HFFc6 (cell line): ENCODE measurements around the gene SLC45A1. TPM values are rescaled to one million over a fixed set of nuclear protein-coding genes. Genes with fewer than 3 reads are reported as not detected.
A peak's percentile ranks its signal among the peaks of the same experiment; 100 is the strongest.

Experiments used
- DNase-seq: peaks from one replicate; pipeline ENCODE4 v3.0.0-alpha.2; 2018
- H3K27ac Mint-ChIP-seq: 2 replicates; pipeline ENCODE4 v1.8.0; 2020; ENCODE audit warnings: mild to moderate bottlenecking, mixed read lengths
- H3K27me3 Mint-ChIP-seq: 2 replicates; pipeline ENCODE4 v1.8.0; 2021; ENCODE audit warnings: mild to moderate bottlenecking, moderate library complexity, mixed read lengths; ENCODE audit not compliant: insufficient read depth
- H3K36me3 Mint-ChIP-seq: 2 replicates; pipeline ENCODE4 v1.8.0; 2021; ENCODE audit warnings: low read depth, mixed read lengths
- H3K4me1 Mint-ChIP-seq: 2 replicates; pipeline ENCODE4 v1.8.0; 2020; ENCODE audit warnings: low read depth, mixed read lengths
- H3K4me3 Mint-ChIP-seq: 2 replicates; pipeline ENCODE4 v1.8.0; 2020; ENCODE audit warnings: mild to moderate bottlenecking, moderate library complexity, mixed read lengths
- H3K9me3 Mint-ChIP-seq: 2 replicates; pipeline ENCODE4 v1.8.0; 2020; ENCODE audit warnings: mild to moderate bottlenecking, mixed read lengths
- total RNA-seq, 6 experiments: library from RNA; stranded (reverse); fragmentation: NEBNext Ultra II Directional; extraction: Animal tissue kit (Norgen Biotek cat#: 25700); gene quantifications; 2 replicates in 1 of 6; 3 replicates in 5 of 6; pipeline ENCODE4 v1.2.3, GENCODE V29; 2021
- TF ChIP-seq, protein P1 (sequence below): fragments of 200-600 bp; sonication (generic); IDR thresholded peaks from 2 replicates; pipeline ENCODE4 v1.5.0; 2021; ENCODE audit warnings: antibody characterized with exemption, mild to moderate bottlenecking

Gene SLC45A1
- total RNA-seq, 6 experiments from 2014 or later = 1.3 to 2.0 (median 1.6) TPM

DNA sequence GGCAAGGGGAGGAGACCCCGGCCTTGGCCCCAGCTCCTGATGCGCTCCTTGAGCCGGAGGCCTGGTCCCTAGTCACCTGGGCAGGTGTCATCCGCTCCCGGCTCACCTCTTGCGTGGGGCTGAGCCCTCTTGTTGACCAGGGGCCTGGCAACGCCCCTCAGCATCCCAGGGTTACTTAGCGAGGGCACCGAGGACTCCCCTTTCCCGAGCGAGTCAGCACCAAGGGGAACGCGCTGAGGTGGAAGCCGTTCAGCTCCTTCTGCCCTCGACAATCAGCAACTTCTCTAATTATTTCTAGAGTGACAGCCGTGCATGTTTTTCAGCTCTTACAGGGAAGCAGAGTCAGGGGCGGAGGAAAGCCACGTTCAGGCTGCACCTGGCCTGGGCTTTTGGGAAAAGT lies 522 bp downstream of the SLC45A1 start:
- H3K4me3 Mint-ChIP-seq = peak overlapping the region; percentile 75
- TF ChIP-seq, protein P1, sequence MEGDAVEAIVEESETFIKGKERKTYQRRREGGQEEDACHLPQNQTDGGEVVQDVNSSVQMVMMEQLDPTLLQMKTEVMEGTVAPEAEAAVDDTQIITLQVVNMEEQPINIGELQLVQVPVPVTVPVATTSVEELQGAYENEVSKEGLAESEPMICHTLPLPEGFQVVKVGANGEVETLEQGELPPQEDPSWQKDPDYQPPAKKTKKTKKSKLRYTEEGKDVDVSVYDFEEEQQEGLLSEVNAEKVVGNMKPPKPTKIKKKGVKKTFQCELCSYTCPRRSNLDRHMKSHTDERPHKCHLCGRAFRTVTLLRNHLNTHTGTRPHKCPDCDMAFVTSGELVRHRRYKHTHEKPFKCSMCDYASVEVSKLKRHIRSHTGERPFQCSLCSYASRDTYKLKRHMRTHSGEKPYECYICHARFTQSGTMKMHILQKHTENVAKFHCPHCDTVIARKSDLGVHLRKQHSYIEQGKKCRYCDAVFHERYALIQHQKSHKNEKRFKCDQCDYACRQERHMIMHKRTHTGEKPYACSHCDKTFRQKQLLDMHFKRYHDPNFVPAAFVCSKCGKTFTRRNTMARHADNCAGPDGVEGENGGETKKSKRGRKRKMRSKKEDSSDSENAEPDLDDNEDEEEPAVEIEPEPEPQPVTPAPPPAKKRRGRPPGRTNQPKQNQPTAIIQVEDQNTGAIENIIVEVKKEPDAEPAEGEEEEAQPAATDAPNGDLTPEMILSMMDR = no peak
- H3K27me3 Mint-ChIP-seq = no peaks in the 10 kb centered on the region; the same call in 1 of the 2 replicates
- H3K9me3 Mint-ChIP-seq = no peaks in the 10 kb centered on the region
- H3K27ac Mint-ChIP-seq = no peak overlapping the region
- H3K4me1 Mint-ChIP-seq = peaks cover 25% of the 10 kb centered on the region
- H3K36me3 Mint-ChIP-seq = no peaks in the 10 kb centered on the region
- DNase-seq = no peak

DNA sequence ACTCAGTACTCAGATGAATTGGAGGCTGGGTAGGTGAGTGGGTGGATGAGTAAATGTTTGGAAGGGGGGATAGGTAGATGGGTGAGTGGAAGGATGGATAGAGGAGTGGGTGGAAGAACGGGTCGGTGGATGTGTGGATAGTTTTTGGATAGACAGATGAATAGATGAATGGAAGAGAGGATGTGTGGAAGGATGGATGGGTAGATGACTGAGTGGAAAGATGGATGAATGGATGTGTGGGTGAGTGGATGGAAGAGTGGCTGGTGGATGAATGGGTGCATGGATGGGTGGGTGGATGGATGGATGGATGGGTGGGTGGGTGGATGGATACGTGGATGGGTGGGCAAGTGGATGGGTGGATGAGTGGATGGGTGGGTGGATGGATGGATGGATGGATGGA lies 3.7 kb downstream of the SLC45A1 start:
- H3K27me3 Mint-ChIP-seq = no peaks in the 10 kb centered on the region; the same call in 1 of the 2 replicates
- H3K27ac Mint-ChIP-seq = no peak overlapping the region
- H3K9me3 Mint-ChIP-seq = no peaks in the 10 kb centered on the region
- no peak overlapping the region for H3K4me3 Mint-ChIP-seq
- DNase-seq = no peak
- TF ChIP-seq, protein P1 = no peak
- H3K4me1 Mint-ChIP-seq = peaks cover 10% of the 10 kb centered on the region
- no peaks in the 10 kb centered on the region for H3K36me3 Mint-ChIP-seq

DNA sequence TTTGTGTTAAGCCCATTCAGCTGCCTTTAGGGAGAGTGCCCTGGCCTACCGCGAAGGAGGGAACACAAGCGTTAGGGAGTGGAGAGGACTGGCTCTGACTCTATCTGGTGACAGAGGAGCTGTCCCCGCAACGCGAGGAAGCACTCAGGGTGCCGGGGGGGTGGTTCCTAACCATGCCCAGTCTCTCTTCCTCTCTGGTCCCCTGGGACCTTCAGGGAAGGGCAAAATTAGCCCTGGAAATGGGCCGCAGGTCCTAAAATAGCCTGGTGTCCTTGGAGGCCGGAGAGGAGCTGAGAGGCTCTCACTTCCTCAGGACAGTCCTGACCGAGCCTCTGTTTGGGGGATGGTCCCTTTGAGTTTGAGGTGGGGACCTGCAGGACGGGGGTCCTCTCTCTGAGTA lies 5.8 kb downstream of the SLC45A1 start:
- Mint-ChIP-seq H3K4me3 (no peak overlapping the region), H3K27ac (no peak overlapping the region), H3K27me3 (peaks cover under 1% of the 10 kb centered on the region; the same call in 1 of the 2 replicates), H3K36me3 (no peaks in the 10 kb centered on the region), H3K9me3 (no peaks in the 10 kb centered on the region), H3K4me1 (peaks cover under 1% of the 10 kb centered on the region; the same call in 1 of the 2 replicates)
- TF ChIP-seq, protein P1 = no peak
- DNase-seq = no peak

DNA sequence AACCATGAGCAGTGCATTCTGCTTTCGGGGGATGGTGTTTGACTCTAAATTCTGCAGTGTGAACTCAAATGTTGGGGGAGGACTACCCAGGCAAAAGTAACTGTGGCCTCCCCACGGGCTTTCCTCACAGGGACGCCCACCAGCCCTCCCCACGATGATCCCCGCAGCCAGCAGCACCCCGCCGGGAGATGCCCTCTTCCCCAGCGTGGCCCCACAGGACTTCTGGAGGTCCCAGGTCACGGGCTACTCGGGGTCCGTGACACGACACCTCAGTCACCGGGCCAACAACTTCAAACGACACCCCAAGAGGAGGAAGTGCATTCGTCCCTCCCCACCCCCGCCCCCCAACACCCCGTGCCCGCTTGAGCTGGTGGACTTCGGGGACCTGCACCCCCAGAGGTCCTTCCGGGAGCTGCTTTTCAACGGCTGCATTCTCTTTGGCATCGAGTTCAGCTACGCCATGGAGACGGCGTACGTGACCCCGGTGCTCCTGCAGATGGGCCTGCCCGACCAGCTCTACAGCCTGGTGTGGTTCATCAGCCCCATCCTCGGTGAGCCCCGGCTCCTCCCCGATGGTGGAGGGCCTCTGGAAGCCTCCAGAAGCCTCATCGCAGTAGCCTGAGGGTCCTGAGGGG lies 6.4 kb downstream of the SLC45A1 start:
- TF ChIP-seq, protein P1 = no peak
- no peaks in the 10 kb centered on the region for H3K9me3 Mint-ChIP-seq
- H3K36me3 Mint-ChIP-seq = no peaks in the 10 kb centered on the region
- no peak overlapping the region for H3K4me3 Mint-ChIP-seq
- H3K27me3 Mint-ChIP-seq = peaks cover 2% of the 10 kb centered on the region; the same call in 1 of the 2 replicates
- no peak for DNase-seq
- H3K27ac Mint-ChIP-seq = no peak overlapping the region
- no peaks in the 10 kb centered on the region for H3K4me1 Mint-ChIP-seq

DNA sequence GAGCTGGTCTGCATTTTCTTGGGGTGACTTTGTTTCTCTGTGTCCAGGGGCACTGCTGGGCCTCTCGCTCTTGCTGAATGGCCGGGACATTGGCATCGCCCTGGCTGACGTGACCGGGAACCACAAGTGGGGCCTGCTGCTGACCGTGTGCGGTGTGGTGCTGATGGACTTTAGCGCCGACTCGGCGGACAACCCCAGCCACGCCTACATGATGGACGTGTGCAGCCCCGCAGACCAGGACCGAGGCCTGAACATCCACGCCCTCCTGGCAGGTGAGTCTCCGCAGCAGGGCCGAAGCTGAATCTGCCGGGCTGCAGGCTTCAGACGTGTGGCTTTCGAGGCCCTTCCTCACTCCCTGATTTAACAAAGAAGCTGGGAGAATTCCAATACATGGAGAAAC lies 7.9 kb downstream of the SLC45A1 start:
- DNase-seq = no peak
- H3K9me3 Mint-ChIP-seq = no peaks in the 10 kb centered on the region
- TF ChIP-seq, protein P1 = no peak

More for the DNA sequence above, 7.9 kb downstream of the SLC45A1 start:
- H3K4me1 Mint-ChIP-seq = no peaks in the 10 kb centered on the region
- no peak overlapping the region for H3K27ac Mint-ChIP-seq
- no peak overlapping the region for H3K4me3 Mint-ChIP-seq
- no peaks in the 10 kb centered on the region for H3K36me3 Mint-ChIP-seq
- H3K27me3 Mint-ChIP-seq = peaks cover 2% of the 10 kb centered on the region
